Coronary artery (tissue), 2 donors: Measurements from ENCODE around the gene HTR3B.
"Not testable (repeated sequence)": the region's sequence is repeated elsewhere in the genome, so short reads cannot be mapped to it uniquely, and the experiment has no call there.

Experiments
- DNase-seq: peaks from one replicate; pipeline ENCODE4 v3.0.0-alpha.2; 2017; ENCODE audit warnings: low spot score
- H3K27ac ChIP-seq, 2 donors: fragments of 200-600 bp; sonication (generic); one replicate each; pipeline ENCODE4 v1.5.1; 2016 to 2019
- H3K4me3 ChIP-seq: fragments of 200-600 bp; sonication (generic); 2 replicates; pipeline ENCODE4 v1.5.1; 2016; ENCODE audit warnings: mild to moderate bottlenecking, moderate library complexity
- CTCF ChIP-seq: fragments of 200-600 bp; sonication (generic); IDR thresholded peaks from one replicate; pipeline ENCODE4 v1.5.1; 2019; ENCODE audit warnings: antibody characterized with exemption

The HTR3B gene

GRCh38 chr11:113901141-113901540 lies 3.5 kb upstream of the HTR3B start:
- TF ChIP-seq CTCF = no peak
- DNase-seq = no peak
- no peak overlapping the region for H3K27ac ChIP-seq
- no peak overlapping the region for H3K4me3 ChIP-seq

GRCh38 chr11:113906038-113906437 lies 1.4 kb downstream of the HTR3B start:
- Histone ChIP-seq H3K27ac (no peak overlapping the region), H3K4me3 (no peak overlapping the region)
- DNase-seq = no peak
- no peak for TF ChIP-seq CTCF

- DNase-seq = no peak
- Histone ChIP-seq H3K27ac (no peak overlapping the region), H3K4me3 (no peak overlapping the region)
- no peak for TF ChIP-seq CTCF
These were observed 1.9 kb downstream of the HTR3B start for GRCh38 chr11:113906516-113906915.

- Histone ChIP-seq H3K27ac (no peak overlapping the region), H3K4me3 (no peak overlapping the region)
- no peak for DNase-seq
- no peak for TF ChIP-seq CTCF
These were observed 2.6 kb downstream of the HTR3B start for GRCh38 chr11:113907152-113907551.

GRCh38 chr11:113907681-113908080 lies 3.1 kb downstream of the HTR3B start:
- Histone ChIP-seq H3K4me3 (no peak overlapping the region), H3K27ac (no peak overlapping the region)
- TF ChIP-seq CTCF = no peak
- DNase-seq = no peak

- TF ChIP-seq CTCF = no peak
- Histone ChIP-seq H3K4me3 (no peak overlapping the region), H3K27ac (no peak overlapping the region)
- DNase-seq = no peak
These were observed 3.5 kb downstream of the HTR3B start for GRCh38 chr11:113908098-113908497.

GRCh38 chr11:113911491-113911890 lies 6.9 kb downstream of the HTR3B start:
- H3K27ac ChIP-seq, DNase-seq, H3K4me3 ChIP-seq: not testable (repeated sequence)

- Histone ChIP-seq H3K4me3 (no peak overlapping the region), H3K27ac (no peak overlapping the region)
- DNase-seq = no peak
- no peak for TF ChIP-seq CTCF
These were observed 19.0 kb downstream of the HTR3B start for GRCh38 chr11:113923572-113923971.
